NCI-H2227 treated with DMSO at 0.1 percent for 48 hours (cell line): Measurements from ENCODE around the gene USPL1.
"Not testable (repeated sequence)": the region's sequence is repeated elsewhere in the genome, so short reads cannot be mapped to it uniquely, and the experiment has no call there.

Experiments used
- DNase-seq: peaks from one replicate; lab custom pipeline; 2025; lab: John Stamatoyannopoulos, UW

USPL1 gene

DNA sequence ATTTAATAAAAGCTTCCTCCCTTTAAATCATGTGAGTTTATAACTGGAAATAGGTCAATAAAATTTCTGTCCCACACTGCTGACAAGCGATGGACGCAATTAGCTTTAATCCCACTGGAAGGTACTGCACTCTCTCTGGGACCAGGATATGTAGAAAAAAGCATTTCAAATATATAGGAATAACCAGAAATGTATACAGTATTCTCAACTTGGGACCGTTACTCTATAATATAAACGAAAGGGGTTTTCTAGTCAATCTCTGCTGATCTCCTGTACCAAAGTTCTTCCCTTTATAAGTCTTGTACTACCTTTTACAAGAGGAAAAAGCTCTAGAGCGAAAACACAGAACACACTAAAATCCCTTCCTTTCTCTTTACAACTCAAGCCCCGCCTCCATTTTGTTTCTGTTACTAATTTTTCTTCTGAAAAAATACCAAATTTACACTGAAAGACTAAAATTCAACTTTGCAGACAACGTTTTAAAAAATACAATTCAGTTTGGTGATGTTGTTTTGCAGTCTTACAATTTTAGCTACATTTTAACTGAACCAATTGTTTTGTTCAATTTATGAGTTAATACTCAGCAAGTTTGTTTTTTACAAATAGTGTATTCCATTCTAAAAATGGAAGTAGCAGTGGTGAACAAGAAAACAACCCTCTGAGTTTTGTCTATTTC is 1.7 kb upstream of the USPL1 start:
- peak; percentile 30 for DNase-seq

DNA sequence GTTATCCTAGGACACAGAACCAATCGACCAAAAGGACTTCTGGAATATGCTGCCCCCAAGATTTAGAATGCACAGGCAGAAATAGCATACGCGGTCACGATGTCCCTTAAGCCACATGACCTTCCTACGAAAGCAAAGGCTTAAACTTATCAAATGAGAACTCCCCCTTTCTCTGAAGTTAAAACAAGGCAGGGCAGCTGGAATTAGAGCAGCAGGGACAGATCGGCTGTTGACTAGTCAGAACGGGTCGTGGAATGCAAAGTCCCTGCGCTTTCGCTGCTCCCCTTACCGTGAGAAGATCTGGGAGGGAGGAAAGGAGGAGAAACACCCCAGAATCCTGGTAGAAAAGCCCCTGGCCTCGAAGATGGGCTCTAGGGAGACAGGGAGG is 799 bp upstream of the USPL1 start:
- DNase-seq: peak; percentile 77

DNA sequence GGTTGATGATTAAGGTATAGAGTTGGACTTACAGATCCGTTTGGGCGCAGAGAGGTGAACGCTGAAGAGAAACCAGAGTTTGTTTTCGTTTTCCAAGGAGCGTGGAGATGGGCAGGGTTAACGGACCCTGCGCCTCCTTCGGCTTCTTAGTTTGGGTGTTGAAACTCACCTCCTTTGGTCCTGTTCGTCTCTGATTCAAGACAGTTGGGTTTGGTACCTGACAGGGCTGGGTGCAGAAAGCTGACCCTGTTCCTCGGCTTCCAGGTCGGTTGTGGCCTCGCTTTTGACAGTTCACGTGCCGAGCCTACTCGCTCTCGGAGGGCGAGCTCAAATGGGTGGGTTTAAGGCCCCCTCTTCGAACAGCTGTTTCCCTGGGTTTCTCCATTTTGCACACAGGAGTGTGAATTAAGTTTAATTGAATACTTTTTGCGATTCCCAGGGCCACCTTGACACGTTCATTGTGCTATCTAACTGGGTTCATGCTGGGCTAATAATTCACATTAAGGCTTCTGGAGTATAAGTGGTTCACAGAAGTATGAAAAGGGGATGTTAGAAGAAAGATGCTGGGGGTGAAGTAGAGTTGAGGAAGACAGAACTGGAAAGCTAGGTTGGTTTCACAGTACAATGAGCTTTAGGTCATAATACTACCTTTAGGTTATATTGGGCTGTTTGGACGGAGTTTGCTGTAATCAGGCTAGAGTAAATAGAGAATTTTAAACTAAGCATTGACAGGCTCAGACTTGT is 638 bp downstream of the USPL1 start:
- peak; percentile 7 for DNase-seq

DNA sequence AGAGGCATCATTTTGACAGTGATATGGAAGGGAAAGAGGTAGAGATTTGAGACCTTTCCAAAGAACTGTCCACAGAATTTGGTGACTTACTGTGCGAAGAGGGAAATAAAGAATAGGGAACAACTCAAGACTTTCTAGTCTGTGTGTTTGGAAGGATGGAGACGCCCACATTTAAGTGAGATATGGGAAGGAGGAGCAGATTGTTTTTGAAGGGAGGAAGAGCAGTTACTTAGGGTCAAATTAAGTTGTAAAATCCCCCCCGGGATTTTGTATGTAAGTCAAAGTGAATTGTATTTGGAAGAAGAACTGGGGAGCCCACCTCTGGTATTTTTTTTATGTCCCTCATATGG is 1.2 kb downstream of the USPL1 start:
- no peak for DNase-seq

DNA sequence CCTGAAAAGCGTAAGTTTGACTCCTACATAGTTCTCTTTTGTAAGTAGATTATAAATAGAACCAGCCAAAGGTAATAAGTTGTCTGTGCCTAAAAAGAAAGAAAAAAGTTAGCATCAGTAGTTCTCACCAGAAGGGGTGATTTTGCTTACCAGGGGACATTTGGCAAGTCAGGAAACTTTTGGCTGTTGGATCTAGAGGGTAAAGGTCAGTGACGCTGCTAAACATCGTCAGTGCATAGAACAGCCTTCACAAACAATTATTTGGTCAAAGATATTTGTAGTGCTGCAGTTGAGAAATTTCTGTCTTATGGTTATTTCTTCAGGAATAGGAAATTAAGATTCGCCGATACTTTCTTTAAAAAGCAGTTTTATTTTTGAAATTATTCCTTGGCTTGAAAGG is 2.0 kb downstream of the USPL1 start:
- DNase-seq: no peak

DNA sequence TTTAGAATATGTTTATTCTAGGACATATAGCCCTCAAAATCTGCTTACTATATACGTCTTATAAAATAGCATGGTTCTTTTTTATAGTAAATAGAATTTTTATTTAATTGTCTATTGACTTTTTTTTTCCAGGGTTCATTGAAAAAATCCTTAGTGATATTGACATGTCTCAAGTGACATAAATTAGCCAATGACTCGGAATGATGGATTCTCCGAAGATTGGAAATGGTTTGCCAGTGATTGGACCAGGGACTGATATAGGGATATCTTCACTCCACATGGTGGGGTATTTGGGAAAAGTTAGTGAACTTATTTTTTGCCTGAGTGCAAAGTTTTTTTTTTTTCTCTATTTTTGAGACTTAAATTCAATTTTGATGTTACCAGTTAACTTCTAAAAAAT is 3.2 kb downstream of the USPL1 start:
- no peak for DNase-seq

DNA sequence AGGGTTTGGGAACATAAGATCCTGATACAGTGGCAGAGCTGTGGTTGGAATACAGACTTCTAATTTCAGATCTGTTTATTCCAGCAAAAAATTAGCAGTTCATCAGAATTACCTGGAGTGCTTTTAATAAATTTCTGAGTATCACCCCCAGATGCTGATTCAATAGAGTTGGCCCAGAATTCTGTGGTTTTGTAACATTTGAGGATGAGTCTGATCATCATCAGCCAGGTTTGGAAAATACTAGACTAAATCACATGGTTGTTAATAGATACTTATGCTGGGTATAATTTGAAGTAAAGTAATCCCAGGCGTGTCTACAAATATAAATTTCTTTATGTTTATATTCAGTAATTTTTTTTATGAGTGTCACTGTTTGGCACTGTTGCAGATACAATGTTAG is 4.8 kb downstream of the USPL1 start:
- no peak for DNase-seq

DNA sequence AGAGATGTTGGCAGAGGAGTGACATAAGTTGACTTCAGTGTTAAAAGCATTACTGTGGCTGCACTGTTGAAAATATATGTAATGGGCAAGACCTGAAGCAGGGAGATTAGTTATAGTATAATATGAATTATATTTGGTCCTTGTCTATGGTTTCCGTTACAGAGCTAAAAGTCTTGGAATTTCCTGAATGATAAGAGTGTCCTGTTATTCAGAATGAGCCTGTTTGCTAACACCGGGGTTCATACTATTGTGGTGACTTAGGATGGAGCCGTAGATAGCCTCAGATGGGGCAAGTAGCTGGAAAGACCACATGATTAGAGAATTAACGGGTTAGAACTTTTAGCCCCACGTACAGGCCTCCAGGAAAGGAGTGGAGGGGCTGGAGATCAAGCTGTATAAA is 5.7 kb downstream of the USPL1 start:
- DNase-seq: no peak

DNA sequence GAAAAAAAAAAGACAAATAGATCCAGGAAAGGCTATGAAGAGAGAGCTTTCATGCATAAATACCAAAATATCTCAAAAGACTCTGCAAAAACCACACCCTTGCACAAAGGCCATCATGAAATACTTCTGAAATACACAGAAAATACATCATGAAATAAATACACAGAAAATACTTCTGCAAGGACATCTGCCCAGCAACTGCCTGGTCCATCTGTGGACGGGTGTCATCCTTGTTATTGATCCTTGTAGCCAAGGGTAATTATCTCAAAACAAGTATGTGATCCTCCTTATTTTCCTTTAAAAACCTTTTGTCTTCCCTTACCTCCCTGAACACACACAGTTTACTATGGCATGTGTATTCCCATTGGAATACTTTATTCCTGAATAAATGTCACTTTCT is 6.9 kb downstream of the USPL1 start:
- DNase-seq: no peak

DNA sequence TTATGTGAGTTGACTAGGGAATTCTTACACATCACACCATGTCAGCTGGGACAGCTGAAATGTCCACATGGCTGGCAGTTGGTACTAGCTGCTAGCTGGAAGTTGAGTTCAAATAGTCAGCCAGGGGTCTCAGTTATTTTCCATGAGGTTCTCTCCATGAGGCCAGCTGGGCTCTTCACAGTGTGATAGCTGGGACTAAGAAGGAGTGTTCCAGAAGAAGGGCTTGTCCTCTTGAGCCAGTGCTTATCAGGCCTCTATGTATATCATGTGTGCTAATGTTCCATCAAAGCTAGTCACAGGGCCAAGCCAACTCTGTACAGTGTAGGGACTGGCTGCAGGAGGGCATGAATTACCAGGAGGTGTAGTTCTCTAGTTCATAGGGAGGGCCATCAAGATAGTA is 11.8 kb downstream of the USPL1 start:
- no peak for DNase-seq

DNA sequence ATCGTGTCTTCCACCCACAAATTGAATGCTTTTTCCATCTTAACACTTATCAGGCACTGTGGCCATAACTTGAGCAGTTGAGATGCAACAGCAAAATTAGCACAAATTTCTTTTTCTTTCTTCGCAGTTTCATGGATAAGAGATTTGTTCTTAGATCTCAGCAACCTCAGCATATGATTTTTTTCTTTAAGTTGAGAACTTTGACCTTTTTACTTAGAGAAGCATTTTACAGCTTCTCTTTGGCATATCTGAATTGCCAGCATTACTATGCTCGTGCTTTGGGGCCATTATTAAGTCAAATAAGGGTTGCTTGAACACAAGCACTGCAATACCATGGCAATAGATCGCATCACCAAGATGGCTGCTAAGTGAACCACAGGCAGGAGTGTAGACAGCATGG is 16.1 kb downstream of the USPL1 start:
- no peak for DNase-seq

DNA sequence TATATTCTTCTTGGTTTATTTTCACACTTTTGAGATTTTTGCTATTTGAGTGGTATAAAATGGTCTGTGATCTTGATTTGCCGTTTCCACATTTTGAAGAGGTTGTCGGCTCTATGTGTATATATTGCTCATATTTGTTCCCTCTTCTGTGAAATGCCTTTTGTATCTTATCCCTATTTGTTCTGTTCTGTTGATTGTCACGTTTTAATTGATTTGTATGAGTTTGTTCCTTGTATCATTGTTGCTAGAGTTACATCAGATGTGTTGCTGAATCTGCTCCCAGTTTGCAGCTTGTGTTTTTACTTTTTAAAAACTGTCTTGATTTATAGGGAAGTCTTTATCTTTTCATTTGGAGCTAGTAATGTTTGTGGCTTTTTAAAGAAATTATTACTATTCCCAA is 17.1 kb downstream of the USPL1 start:
- DNase-seq: no peak

DNA sequence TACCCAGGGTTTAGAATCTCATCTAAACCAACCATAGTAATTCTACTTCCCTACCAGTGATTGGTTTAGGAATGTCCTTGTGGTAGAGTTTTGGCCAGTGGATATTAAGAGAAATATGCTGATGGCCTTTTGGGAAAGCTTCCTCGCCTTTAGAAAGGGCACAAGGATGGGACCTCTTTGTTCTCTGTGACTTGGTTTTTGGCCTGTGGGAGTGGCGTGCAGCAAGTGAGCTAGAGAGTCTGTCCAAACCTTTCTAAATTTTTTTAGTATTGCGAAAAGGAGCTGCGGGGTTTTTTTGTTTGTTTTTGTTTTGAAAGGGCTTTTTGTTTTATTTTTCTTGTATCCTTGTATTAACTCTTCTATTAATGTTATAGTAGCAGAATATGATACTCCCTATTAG is 20.6 kb downstream of the USPL1 start:
- no peak for DNase-seq

DNA sequence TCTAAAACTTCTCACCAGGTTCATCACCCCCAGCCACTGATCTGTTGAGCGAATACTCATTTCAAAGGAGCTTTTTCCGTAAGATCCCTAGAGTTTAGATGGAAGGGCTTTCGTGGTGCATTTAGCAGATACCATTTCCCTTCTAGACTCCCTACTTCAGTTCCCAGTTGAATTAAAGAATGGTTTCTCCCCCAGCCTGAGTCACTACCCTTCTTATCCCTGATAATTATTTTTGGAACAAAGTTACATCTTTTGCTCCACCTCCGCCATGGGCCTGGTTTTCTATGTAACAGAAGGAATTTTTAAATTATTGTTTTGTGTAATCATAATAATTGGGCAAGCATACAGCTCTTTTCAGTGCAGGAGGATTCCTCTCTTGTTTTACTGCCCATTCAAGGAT is 22.0 kb downstream of the USPL1 start:
- DNase-seq: no peak

DNA sequence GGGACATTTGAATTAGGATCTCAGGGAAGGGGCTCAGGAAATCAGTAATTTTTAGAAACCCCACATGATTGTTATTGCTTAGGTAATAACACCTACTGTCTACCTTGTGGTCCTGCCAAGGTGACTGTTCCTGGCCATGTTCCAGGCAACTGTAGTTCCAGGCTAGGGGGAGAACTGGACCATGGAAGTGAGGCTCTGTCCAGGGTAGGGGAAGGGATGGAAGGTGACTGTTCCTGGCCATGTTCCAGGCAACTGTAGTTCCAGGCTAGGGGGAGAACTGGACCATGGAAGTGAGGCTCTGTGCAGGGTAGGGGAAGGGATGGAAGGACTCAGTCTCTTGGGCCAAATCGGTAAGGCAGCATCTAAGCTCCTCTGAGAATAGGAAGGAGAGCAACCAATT is 23.5 kb downstream of the USPL1 start:
- DNase-seq: not testable (repeated sequence)

DNA sequence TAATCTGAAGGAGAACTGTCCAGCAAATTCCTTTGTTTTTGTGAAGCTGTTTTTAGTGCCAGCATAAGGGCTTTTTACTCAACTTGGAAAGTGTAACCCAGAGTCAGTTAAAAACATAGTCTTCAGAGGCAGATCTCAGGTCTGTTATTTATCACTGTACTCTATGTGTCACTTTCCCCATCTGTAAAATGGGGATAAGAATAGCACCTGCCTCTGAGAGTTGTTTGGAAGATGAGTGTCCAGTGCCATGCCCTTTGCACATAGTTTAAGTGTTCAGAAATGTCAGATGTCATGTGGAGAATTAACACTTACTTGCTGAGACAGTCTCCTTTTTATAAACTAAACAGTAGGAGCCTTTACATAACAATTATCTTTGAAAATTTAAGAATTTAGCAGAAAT is 27.9 kb downstream of the USPL1 start:
- DNase-seq: no peak

DNA sequence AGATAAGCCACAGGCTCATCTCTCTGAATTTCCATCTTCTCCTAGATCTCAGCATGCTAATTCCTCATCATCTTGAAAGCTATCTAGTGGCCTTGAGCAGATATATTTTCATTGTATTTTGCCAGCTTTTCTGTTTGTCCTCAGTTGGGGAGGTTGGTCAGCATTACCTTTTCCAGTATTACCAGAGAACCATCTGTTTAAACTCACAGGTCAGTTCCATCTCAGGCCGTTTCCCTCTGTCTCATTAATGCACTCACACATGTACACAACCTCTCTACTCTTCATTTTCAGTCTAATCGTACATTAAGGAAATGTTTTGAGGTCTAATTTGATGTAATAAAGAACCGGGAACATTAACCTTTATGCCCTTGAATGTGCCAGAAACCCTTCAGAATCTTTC is 29.7 kb downstream of the USPL1 start:
- DNase-seq: no peak

DNA sequence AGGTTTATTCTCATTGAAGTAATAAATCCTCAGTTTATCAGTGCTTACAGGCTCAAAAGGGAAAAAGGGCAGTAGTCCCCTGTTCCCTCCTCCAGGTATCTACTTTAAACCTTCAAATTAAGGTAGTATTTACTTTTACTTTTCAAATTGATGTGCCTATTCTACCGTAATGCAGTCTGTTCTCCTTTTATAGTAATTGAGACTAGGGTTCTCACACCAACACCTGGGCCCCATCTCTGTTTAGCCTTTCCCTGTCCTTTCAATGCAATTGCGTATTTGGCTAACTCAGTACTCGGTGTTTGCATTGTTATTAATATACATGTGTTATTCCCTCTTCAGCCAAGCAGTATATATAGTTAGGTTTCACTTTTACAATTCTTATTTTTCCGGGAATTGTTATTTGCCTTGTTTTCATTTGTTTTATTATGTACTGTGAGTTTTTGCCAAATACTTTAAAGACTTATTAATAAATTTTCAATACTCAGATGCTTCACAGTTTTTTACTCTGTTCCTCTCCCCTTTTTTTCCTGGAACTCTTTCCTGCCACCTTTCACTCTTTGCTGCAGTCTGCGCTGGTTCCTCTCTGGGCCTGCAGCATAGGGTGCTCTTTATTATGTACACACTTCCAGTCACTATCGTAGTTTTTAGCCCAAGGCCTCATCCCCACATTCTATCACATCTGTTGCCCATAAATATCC is 30.3 kb downstream of the USPL1 start:
- no peak for DNase-seq

DNA sequence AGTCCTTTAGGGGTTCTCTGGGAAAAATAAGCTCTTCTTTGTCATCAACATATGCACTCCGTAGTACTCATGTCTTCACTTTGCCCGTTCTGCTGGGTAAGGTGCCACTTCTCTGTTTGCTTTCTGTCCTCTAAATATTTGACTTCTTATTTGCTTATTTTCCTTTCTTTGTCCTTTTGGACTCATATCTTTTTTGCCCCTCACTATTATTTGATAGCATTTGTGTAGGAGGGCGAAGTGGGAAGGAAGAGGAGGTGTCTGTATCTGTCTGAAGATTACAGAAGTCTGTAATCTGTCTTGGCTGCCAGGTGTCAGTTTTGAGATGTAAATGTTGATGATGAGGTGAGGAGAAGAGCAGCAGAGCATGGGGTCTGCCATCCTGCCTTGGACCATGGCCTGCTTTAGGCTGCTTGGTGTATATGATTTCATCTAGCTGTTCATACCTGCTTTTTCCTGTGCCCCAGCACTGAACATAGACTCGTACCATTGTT is 30.8 kb downstream of the USPL1 start:
- DNase-seq: no peak

DNA sequence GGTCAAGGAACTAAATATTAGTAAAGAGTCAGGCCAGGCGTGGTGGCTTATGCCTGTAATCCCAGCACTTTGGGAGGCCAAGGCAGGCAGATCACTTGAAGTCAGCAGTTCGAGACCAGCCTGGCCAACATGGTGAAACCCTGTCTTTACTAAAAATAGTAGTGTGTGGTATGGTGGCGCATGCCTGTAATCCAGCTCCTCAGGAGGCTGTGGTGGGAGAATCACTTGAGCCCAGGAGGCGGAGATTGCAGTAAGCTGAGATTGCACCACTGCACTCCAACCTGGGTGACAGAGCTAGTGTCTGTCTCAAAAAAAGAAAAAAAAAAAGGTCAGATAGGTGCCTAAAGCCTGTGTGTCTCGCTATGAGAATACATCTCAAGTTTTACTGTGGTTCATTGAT is 33.9 kb downstream of the USPL1 start:
- DNase-seq: not testable (repeated sequence)

DNA sequence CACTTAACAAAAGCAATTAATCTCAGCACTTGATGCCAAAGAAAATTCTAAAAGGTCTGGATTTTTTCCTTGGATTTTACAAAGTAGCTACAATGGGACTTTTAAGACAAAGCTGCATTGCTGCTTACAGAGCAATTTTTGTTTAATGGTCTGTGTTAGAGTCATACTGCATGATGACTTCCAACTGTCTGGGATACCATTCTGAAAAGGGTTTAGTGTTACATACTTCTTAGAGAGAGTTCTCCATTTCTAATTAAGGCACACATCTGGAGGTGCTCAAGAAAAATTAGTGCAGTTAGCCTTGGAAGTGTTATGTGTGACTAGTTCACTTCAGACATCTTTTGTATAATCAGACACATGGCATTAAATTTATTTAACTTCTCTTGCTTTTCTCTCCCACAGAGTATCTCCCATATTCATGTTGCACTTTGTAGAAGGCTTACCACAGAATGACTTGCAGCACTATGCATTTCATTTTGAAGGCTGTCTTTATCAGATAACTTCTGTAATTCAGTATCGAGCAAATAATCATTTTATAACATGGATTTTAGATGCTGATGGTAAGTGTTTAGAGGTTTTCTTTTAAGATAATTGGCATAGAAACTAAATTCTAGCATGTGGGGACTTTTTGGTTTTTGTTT is 35.1 kb downstream of the USPL1 start:
- no peak for DNase-seq

DNA sequence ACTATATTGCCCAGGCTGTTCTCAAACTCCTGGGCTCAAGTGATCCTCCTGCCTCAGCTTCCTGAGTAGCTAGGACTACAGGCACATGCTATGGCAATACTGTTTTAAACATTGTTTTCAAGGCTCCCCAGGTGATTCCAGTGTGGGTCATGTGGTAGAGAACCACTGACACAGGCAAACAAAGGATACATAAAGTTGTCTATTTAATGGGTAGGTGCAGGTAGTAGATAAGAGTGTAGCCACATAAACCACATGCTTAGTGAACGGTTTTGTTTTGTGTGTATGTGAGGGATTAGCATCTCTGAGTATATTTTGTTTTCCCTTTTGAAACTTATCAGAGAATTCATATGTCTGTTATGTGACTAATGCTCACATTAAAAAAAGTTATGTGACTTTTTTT is 36.7 kb downstream of the USPL1 start:
- no peak for DNase-seq

DNA sequence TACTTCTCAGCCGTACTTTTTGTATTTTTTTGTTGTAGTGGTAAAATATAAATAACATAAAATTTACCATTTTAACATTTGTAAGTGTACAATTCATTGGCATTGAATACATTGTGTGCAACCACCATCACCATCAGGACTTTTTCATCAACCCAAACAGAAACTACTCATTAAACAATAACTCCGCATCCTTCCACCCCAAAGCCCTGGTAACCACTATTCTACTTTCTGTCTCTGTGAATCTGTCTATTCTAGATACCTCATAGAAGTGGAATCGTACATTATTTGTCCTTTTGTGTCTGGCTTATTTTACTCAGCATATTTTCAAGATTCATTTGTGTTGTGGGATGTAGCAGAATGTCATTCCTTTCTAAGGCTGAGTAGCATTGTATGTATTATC is 38.5 kb downstream of the USPL1 start:
- DNase-seq: no peak
